SK-N-SH treated with all-trans-retinoic acid at 6 μM for 48 hours (cell line): Measurements from ENCODE around the gene TRPM5.

Experiments used
- ATAC-seq: fragments of 200-7000 bp; cut with Tn5 transposase; 3 replicates; pipeline ENCODE4 v1.9.1; 2020; ENCODE audit warnings: mild to moderate bottlenecking, moderate library complexity
- ARNTL ChIP-seq: fragments of 450-650 bp; formaldehyde crosslinking; IDR thresholded peaks from 2 replicates; pipeline ENCODE4 v1.5.0; 2020; ENCODE audit warnings: low read depth, mild to moderate bottlenecking, moderate library complexity, borderline replicate concordance
- BACH2 ChIP-seq: fragments of 250-450 bp; sonication (Bioruptor Pico); IDR thresholded peaks from 2 replicates; pipeline ENCODE4 v1.9.0; 2021; ENCODE audit warnings: mild to moderate bottlenecking, borderline replicate concordance
- CSDC2 ChIP-seq: fragments of 250-450 bp; sonication (Bioruptor Pico); IDR thresholded peaks from 2 replicates; pipeline ENCODE4 v1.5.0; 2020; ENCODE audit warnings: mild to moderate bottlenecking, moderate library complexity
- CSRNP3 ChIP-seq: fragments of 250-450 bp; sonication (Bioruptor Pico); IDR thresholded peaks from 2 replicates; pipeline ENCODE4 v1.5.1; 2021; ENCODE audit warnings: mild to moderate bottlenecking, moderate library complexity
- ISL1 ChIP-seq: fragments of 250-450 bp; sonication (Bioruptor Pico); IDR thresholded peaks from 2 replicates; pipeline ENCODE4 v2.1.2; 2022; ENCODE audit warnings: mild to moderate bottlenecking, moderate library complexity
- OSR1 ChIP-seq: fragments of 250-450 bp; sonication (Bioruptor Pico); IDR thresholded peaks from 2 replicates; pipeline ENCODE4 v1.8.0; 2022; ENCODE audit warnings: moderate library complexity, mild to moderate bottlenecking, inconsistent platforms
- PATZ1 ChIP-seq: fragments of 250-450 bp; sonication (Bioruptor Pico); IDR thresholded peaks from 2 replicates; pipeline ENCODE4 v1.8.0; 2020; ENCODE audit warnings: mild to moderate bottlenecking, moderate library complexity, borderline replicate concordance
- POU6F1 ChIP-seq: fragments of 250-450 bp; sonication (Bioruptor Pico); IDR thresholded peaks from 2 replicates; pipeline ENCODE4 v1.8.0; 2021; ENCODE audit warnings: low read depth, mild to moderate bottlenecking, moderate library complexity, borderline replicate concordance
- PPARA ChIP-seq: fragments of 250-450 bp; sonication (Bioruptor Pico); IDR thresholded peaks from 2 replicates; pipeline ENCODE4 v1.5.0; 2020; ENCODE audit warnings: mild to moderate bottlenecking, borderline replicate concordance
- RARB ChIP-seq: fragments of 250-450 bp; sonication (Bioruptor Pico); IDR thresholded peaks from 2 replicates; pipeline ENCODE4 v1.8.0; 2021; ENCODE audit warnings: mild to moderate bottlenecking, moderate library complexity
- SNAI2 ChIP-seq: fragments of 250-450 bp; sonication (Bioruptor Pico); IDR thresholded peaks from 2 replicates; pipeline ENCODE4 v1.5.0; 2020; ENCODE audit warnings: mild to moderate bottlenecking, moderate library complexity
- TCF4 ChIP-seq: fragments of 250-450 bp; sonication (Bioruptor Pico); IDR thresholded peaks from 2 replicates; pipeline ENCODE4 v1.8.0; 2021; ENCODE audit warnings: mild to moderate bottlenecking, moderate library complexity, borderline replicate concordance
- TOX ChIP-seq: fragments of 250-450 bp; sonication (Bioruptor Pico); IDR thresholded peaks from 2 replicates; pipeline ENCODE4 v1.8.0; 2021; ENCODE audit warnings: mild to moderate bottlenecking, moderate library complexity, borderline replicate concordance
- TSHZ2 ChIP-seq: fragments of 250-450 bp; sonication (Bioruptor Pico); IDR thresholded peaks from 2 replicates; pipeline ENCODE4 v1.5.0; 2020; ENCODE audit warnings: mild to moderate bottlenecking, moderate library complexity
- ZC3H10 ChIP-seq: fragments of 250-450 bp; sonication (Bioruptor Pico); IDR thresholded peaks from 2 replicates; pipeline ENCODE4 v1.5.1; 2021; ENCODE audit warnings: mild to moderate bottlenecking, moderate library complexity
- ZFP3 ChIP-seq: fragments of 250-450 bp; sonication (Bioruptor Pico); IDR thresholded peaks from 2 replicates; pipeline ENCODE4 v1.5.0; 2020; ENCODE audit warnings: mild to moderate bottlenecking, moderate library complexity
- ZFP30 ChIP-seq: fragments of 450-650 bp; formaldehyde crosslinking; IDR thresholded peaks from 2 replicates; pipeline ENCODE4 v1.5.0; 2022; ENCODE audit warnings: mild to moderate bottlenecking, moderate library complexity
- ZNF565 ChIP-seq: fragments of 450-650 bp; formaldehyde crosslinking; conservative IDR thresholded peaks from 2 replicates; pipeline ENCODE4 v1.5.0; 2020; ENCODE audit warnings: low read depth, mild to moderate bottlenecking, moderate library complexity
- ZNF70 ChIP-seq: fragments of 450-650 bp; formaldehyde crosslinking; IDR thresholded peaks from 2 replicates; pipeline ENCODE4 v1.5.0; 2020; ENCODE audit warnings: mild to moderate bottlenecking, moderate library complexity
- ZNF8 ChIP-seq: fragments of 450-650 bp; formaldehyde crosslinking; IDR thresholded peaks from 2 replicates; pipeline ENCODE4 v1.5.0; 2020; ENCODE audit warnings: mild to moderate bottlenecking, moderate library complexity

The TRPM5 gene

GRCh38 chr11:2422461-2423156, 21.7 kb downstream of the TRPM5 start:
- no peak for ATAC-seq

GRCh38 chr11:2421996-2422395, 22.3 kb downstream of the TRPM5 start:
- no peak for ATAC-seq
- TF ChIP-seq ZFP30 (CRISPR knock-in tag) = no peak

More at GRCh38 chr11:2422461-2423156, 21.7 kb downstream of the TRPM5 start:
- TF ChIP-seq ZC3H10 = no peak

GRCh38 chr11:2421226-2421994, 22.9 kb downstream of the TRPM5 start:
- no peak for ATAC-seq
- no peak for TF ChIP-seq BACH2 (CRISPR knock-in tag)
- no peak for TF ChIP-seq OSR1 (CRISPR knock-in tag)
- TF ChIP-seq SNAI2 = no peak
- no peak for TF ChIP-seq TSHZ2 (CRISPR knock-in tag)
- TF ChIP-seq ISL1 (CRISPR knock-in tag) = no peak
- no peak for TF ChIP-seq PPARA (CRISPR knock-in tag)
- TF ChIP-seq CSDC2 (CRISPR knock-in tag) = no peak
- TF ChIP-seq ZNF8 = no peak
- no peak for TF ChIP-seq PATZ1 (CRISPR knock-in tag)
- no peak for TF ChIP-seq TOX
- TF ChIP-seq ARNTL (CRISPR knock-in tag) = no peak
- no peak for TF ChIP-seq POU6F1 (CRISPR knock-in tag)
- TF ChIP-seq ZNF70 (CRISPR knock-in tag) = no peak
- TF ChIP-seq ZFP3 (CRISPR knock-in tag) = no peak
- no peak for TF ChIP-seq ZC3H10
- no peak for TF ChIP-seq ZNF565
- no peak for TF ChIP-seq TCF4 (CRISPR knock-in tag)
- no peak for TF ChIP-seq CSRNP3 (CRISPR knock-in tag)

- TF ChIP-seq ZC3H10 = no peak
- no peak for TF ChIP-seq PPARA (CRISPR knock-in tag)
- no peak for TF ChIP-seq SNAI2
- no peak for TF ChIP-seq PATZ1 (CRISPR knock-in tag)
- TF ChIP-seq RARB (CRISPR knock-in tag) = no peak
- TF ChIP-seq ARNTL (CRISPR knock-in tag) = no peak
- no peak for TF ChIP-seq ZNF565
- no peak for TF ChIP-seq TSHZ2 (CRISPR knock-in tag)
- TF ChIP-seq TOX = no peak
- TF ChIP-seq CSDC2 (CRISPR knock-in tag) = no peak
- no peak for TF ChIP-seq OSR1 (CRISPR knock-in tag)
- no peak for TF ChIP-seq ZFP3 (CRISPR knock-in tag)
- ATAC-seq = peak; percentile 97
These were observed 23.6 kb downstream of the TRPM5 start for GRCh38 chr11:2420502-2421225.
